SK-N-SH (cell line): ENCODE data around the gene KIF13A. TPM values are rescaled to one million over a fixed set of nuclear protein-coding genes. Genes with fewer than 3 reads are reported as not detected.

ENCODE experiments used
- CTCF ChIA-PET: fragments of 300-600, 350-600 bp; formaldehyde crosslinking; extraction: SDS; loops from one replicate; lab custom pipeline; 2021; lab: Yijun Ruan, JAX
- POLR2A ChIA-PET: fragments of 350-600 bp; sonication (Branson Sonifier 250); formaldehyde crosslinking; extraction: SDS; loops from one replicate; lab custom pipeline; 2020; ENCODE audit warnings: antibody characterized with exemption, inconsistent platforms; lab: Yijun Ruan, JAX
- DNase-seq: peaks from one replicate; pipeline ENCODE4 v3.0.0; 2012
- H2AFZ ChIP-seq: fragments of 200-600 bp; sonication (generic); 2 replicates; pipeline ENCODE4 v1.8.1; 2016; ENCODE audit warnings: antibody characterized with exemption, mild to moderate bottlenecking, low read depth
- H3F3A ChIP-seq: fragments of 200-600 bp; sonication (generic); replicated peaks from 2 replicates; pipeline ENCODE3; 2016; ENCODE audit warnings: antibody characterized with exemption, mild to moderate bottlenecking; ENCODE audit not compliant: insufficient read depth
- H3K27ac ChIP-seq, 2 experiments: fragments of 200-500 bp in 1 of 2; fragments of 200-600 bp in 1 of 2; sonication (Bioruptor generic) in 1 of 2; sonication (generic), shearing (Covaris generic) in 1 of 2; 2 replicates each; pipeline versions ENCODE4 v1.5.1 to v1.6.1; 2014 to 2016; ENCODE audit warnings: low read depth in 2 of 2, inconsistent platforms in 1 of 2, low read length in 1 of 2, mild to moderate bottlenecking in 1 of 2, mixed read lengths in 1 of 2
- H3K27me3 ChIP-seq: fragments of 200-600 bp; sonication (generic), shearing (Covaris generic); 2 replicates; pipeline ENCODE4 v1.6.1; 2016; ENCODE audit warnings: mixed run types; ENCODE audit not compliant: insufficient read depth
- H3K36me3 ChIP-seq, 2 experiments: fragments of 200-500 bp in 1 of 2; fragments of 200-600 bp in 1 of 2; sonication (Bioruptor generic) in 1 of 2; sonication (generic) in 1 of 2; replicated peaks in 1 of 2; 2 replicates each; pipeline versions ENCODE3 to v1.5.1; 2014 to 2016; ENCODE audit warnings: low read length in 1 of 2, mild to moderate bottlenecking in 1 of 2; ENCODE audit not compliant: insufficient read depth in 2 of 2, control insufficient read depth in 1 of 2
- H3K4me1 ChIP-seq, 2 experiments: fragments of 200-500 bp in 1 of 2; fragments of 200-600 bp in 1 of 2; sonication (Bioruptor generic) in 1 of 2; sonication (generic), shearing (Covaris generic) in 1 of 2; 2 replicates each; pipeline versions ENCODE4 v1.5.1 to v1.6.1; 2014 to 2016; ENCODE audit warnings: low read depth in 1 of 2, low read length in 1 of 2, mixed run types in 1 of 2; ENCODE audit not compliant: insufficient read depth in 2 of 2, control insufficient read depth in 1 of 2
- H3K4me2 ChIP-seq: fragments of 200-600 bp; sonication (generic), shearing (Covaris generic); 2 replicates; pipeline ENCODE4 v1.6.1; 2017; ENCODE audit warnings: mixed run types
- H3K4me3 ChIP-seq, 2 experiments: fragments of 200-500 bp in 1 of 2; fragments of 200-600 bp in 1 of 2; sonication (Bioruptor generic) in 1 of 2; sonication (generic), shearing (Covaris generic) in 1 of 2; 2 replicates each; pipeline versions ENCODE4 v1.5.1 to v1.8.1; 2014 to 2016; ENCODE audit warnings: low read depth in 2 of 2, inconsistent platforms in 1 of 2, low read length in 1 of 2, mild to moderate bottlenecking in 1 of 2, mixed read lengths in 1 of 2, moderate library complexity in 1 of 2
- H3K79me2 ChIP-seq: fragments of 200-600 bp; sonication (generic); 2 replicates; pipeline ENCODE4 v1.8.1; 2017; ENCODE audit warnings: mild to moderate bottlenecking; ENCODE audit not compliant: insufficient read depth
- H3K9ac ChIP-seq: fragments of 200-600 bp; sonication (generic); 2 replicates; pipeline ENCODE4 v1.6.1; 2017; ENCODE audit warnings: mixed run types
- H3K9me2 ChIP-seq: fragments of 200-600 bp; sonication (generic); 2 replicates; pipeline ENCODE4 v1.6.1; 2017; ENCODE audit warnings: mixed run types
- H3K9me3 ChIP-seq: fragments of 200-600 bp; sonication (generic); 2 replicates; pipeline ENCODE4 v1.6.1; 2017; ENCODE audit warnings: mixed run types, mild to moderate bottlenecking, moderate library complexity
- H4K20me1 ChIP-seq: fragments of 200-600 bp; sonication (generic); 2 replicates; pipeline ENCODE4 v1.6.1; 2017; ENCODE audit warnings: mild to moderate bottlenecking, mixed run types; ENCODE audit not compliant: insufficient read depth
- CHD2 ChIP-seq: fragments of 150-350 bp; IDR thresholded peaks from 2 replicates; pipeline ENCODE4 v1.6.1; 2018; ENCODE audit warnings: low read length; ENCODE audit not compliant: partially characterized antibody
- EZH2phosphoT487 ChIP-seq: fragments of 200-600 bp; sonication (generic); IDR thresholded peaks from 2 replicates; pipeline ENCODE4 v1.6.1; 2017; ENCODE audit warnings: low read depth, mixed run types, mild to moderate bottlenecking, antibody characterized with exemption, moderate library complexity, borderline replicate concordance
- FOXM1 ChIP-seq: IDR thresholded peaks from 2 replicates; pipeline ENCODE4 v1.4.0; 2012; ENCODE audit warnings: low read depth, mild to moderate bottlenecking
- GABPA ChIP-seq: IDR thresholded peaks from 2 replicates; pipeline ENCODE4 v1.4.0; 2012; ENCODE audit warnings: low read depth, mild to moderate bottlenecking
- GATA2 ChIP-seq: sonication (generic); formaldehyde crosslinking; IDR thresholded peaks from 2 replicates; pipeline ENCODE4 v1.5.0; 2020; ENCODE audit warnings: mild to moderate bottlenecking, missing genetic modification reagents
- JUND ChIP-seq: IDR thresholded peaks from 2 replicates; pipeline ENCODE4 v1.4.0; 2012
- MXI1 ChIP-seq: IDR thresholded peaks from 2 replicates; pipeline ENCODE4 v1.6.1; 2012; ENCODE audit warnings: mild to moderate bottlenecking, low read depth, low read length, improper control_type of control experiment
- NRF1 ChIP-seq: IDR thresholded peaks from 2 replicates; pipeline ENCODE4 v1.6.1; 2012; ENCODE audit warnings: low read depth, mild to moderate bottlenecking, low read length
- POLR2AphosphoS5 ChIP-seq: IDR thresholded peaks from 2 replicates; pipeline ENCODE4 v1.6.1; 2012; ENCODE audit warnings: low read depth, low read length
- RAD21 ChIP-seq: IDR thresholded peaks from 2 replicates; pipeline ENCODE4 v1.6.1; 2012; ENCODE audit warnings: mild to moderate bottlenecking, low read length
- RCOR1 ChIP-seq: fragments of 150-350 bp; IDR thresholded peaks from 2 replicates; pipeline ENCODE4 v1.6.1; 2017; ENCODE audit warnings: antibody characterized with exemption, low read length
- RXRA ChIP-seq: IDR thresholded peaks from 2 replicates; pipeline ENCODE4 v1.4.0; 2012; ENCODE audit warnings: low read depth, mild to moderate bottlenecking, borderline replicate concordance
- SIN3A ChIP-seq: IDR thresholded peaks from 2 replicates; pipeline ENCODE4 v1.6.1; 2012; ENCODE audit warnings: low read depth, mild to moderate bottlenecking, low read length, moderate library complexity, borderline replicate concordance
- TAF1 ChIP-seq: IDR thresholded peaks from 2 replicates; pipeline ENCODE4 v1.6.1; 2012; ENCODE audit warnings: low read depth, mild to moderate bottlenecking, low read length, moderate library complexity, borderline replicate concordance
- TEAD4 ChIP-seq: IDR thresholded peaks from 2 replicates; pipeline ENCODE4 v1.4.0; 2012; ENCODE audit warnings: mild to moderate bottlenecking, borderline replicate concordance; ENCODE audit not compliant: insufficient read depth
- YY1 ChIP-seq: IDR thresholded peaks from 2 replicates; pipeline ENCODE4 v1.4.0; 2012; ENCODE audit warnings: low read depth, mild to moderate bottlenecking
- WGBS: methylation state at CpG from one replicate; pipeline ENCODE4 v1.1.6; 2017; ENCODE audit warnings: low lambda C conversion rate; 5-methylcytosine and 5-hydroxymethylcytosine counted together
- polyA plus RNA-seq, 3 experiments: library from polyadenylated mRNA; depleted of rRNA; stranded (reverse); fragments of >200 nt; gene quantifications; 2 replicates each; pipeline ENCODE4 v1.2.3, GENCODE V29; 2012
- TF ChIP-seq, protein P1 (sequence below): fragments of 150-350 bp; IDR thresholded peaks from 2 replicates; pipeline ENCODE4 v1.6.1; 2017; ENCODE audit warnings: antibody characterized with exemption, low read length, low read depth, borderline replicate concordance
- TF ChIP-seq, protein P2 (sequence below): IDR thresholded peaks from 2 replicates; pipeline ENCODE4 v1.4.0; 2012; ENCODE audit warnings: low read depth, borderline replicate concordance
- TF ChIP-seq, protein P3 (sequence below): fragments of 150-350 bp; IDR thresholded peaks from 2 replicates; pipeline ENCODE4 v1.6.1; 2016; ENCODE audit warnings: mild to moderate bottlenecking, low read depth, low read length
- TF ChIP-seq, protein P4 (sequence below): IDR thresholded peaks from 2 replicates; pipeline ENCODE4 v1.4.0; 2012; ENCODE audit warnings: low read depth, borderline replicate concordance

The KIF13A gene
- polyA plus RNA-seq, 1 of the 3 experiments (the other 2 are of a cell fraction) = 18.2 TPM

DNA sequence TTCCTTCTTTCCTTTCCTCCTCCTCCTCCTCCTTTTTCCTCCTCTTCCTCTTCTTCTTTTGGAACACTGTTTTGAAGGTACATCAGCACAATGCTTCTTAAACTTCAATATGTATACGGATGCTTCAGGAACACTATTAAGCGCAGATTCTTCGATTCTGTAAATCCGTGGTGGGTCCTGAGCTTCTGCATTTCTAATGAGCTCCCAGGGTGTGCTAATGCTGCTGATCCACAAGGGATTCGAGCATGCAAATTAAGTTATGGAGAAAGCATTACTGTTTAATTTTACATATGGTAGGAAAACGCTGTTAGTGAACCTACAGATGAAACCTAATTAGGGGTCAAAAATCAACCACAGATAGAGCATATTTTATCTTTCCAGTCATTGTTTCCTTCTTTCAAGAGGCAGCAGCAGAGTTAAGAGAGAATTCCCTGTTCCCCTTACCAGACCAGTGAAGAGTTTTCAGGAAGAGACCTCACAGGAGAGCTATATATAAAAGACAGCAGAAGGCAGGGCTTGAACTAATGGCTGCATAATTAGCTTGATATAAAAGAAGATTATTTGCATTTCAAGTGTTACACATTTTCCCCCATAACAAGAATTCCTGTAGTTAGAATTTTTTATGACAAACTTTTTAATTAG, 47.2 kb downstream of the KIF13A start (continued):
- TF ChIP-seq, protein P1, sequence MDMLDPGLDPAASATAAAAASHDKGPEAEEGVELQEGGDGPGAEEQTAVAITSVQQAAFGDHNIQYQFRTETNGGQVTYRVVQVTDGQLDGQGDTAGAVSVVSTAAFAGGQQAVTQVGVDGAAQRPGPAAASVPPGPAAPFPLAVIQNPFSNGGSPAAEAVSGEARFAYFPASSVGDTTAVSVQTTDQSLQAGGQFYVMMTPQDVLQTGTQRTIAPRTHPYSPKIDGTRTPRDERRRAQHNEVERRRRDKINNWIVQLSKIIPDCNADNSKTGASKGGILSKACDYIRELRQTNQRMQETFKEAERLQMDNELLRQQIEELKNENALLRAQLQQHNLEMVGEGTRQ = no peak
- TF ChIP-seq EZH2phosphoT487 (no peak), MXI1 (no peak), CHD2 (no peak), TEAD4 (no peak)

DNA sequence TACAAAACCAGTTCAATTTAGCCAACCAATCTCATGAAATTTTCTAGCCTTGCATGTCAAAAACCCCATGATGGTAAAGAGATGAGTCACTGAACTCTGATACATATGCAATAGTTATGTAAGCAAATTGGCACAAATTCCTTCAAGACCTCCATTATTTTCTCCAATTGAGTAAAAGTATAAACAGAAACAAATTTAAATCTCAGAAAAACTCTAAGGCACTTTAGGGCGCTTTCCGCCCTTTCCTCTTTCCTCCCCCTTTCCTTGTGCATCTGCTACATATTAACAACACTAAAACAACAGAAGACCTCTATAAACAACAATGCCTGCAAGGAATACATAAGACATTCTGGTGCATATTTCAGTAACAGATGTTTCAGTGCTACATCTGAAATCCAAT, 48.5 kb downstream of the KIF13A start:
- H2AFZ ChIP-seq = no peak overlapping the region
- no peaks in the 10 kb centered on the region for H3K9me2 ChIP-seq
- peaks cover 8 to 14% of the 10 kb centered on the region in 2 experiments; a peak in 2 of 4 replicates for H3K4me1 ChIP-seq
- no peaks in the 10 kb centered on the region for H3K9me3 ChIP-seq
- H3K9ac ChIP-seq = no peak overlapping the region
- no peaks in the 10 kb centered on the region for H3K36me3 ChIP-seq
- no peak for TF ChIP-seq EZH2phosphoT487
- no peak for TF ChIP-seq RXRA
- TF ChIP-seq MXI1 = no peak
- TF ChIP-seq RCOR1 = no peak
- no peak for TF ChIP-seq POLR2AphosphoS5
- TF ChIP-seq, protein P2, sequence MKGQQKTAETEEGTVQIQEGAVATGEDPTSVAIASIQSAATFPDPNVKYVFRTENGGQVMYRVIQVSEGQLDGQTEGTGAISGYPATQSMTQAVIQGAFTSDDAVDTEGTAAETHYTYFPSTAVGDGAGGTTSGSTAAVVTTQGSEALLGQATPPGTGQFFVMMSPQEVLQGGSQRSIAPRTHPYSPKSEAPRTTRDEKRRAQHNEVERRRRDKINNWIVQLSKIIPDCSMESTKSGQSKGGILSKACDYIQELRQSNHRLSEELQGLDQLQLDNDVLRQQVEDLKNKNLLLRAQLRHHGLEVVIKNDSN = no peak
- TF ChIP-seq, protein P3, sequence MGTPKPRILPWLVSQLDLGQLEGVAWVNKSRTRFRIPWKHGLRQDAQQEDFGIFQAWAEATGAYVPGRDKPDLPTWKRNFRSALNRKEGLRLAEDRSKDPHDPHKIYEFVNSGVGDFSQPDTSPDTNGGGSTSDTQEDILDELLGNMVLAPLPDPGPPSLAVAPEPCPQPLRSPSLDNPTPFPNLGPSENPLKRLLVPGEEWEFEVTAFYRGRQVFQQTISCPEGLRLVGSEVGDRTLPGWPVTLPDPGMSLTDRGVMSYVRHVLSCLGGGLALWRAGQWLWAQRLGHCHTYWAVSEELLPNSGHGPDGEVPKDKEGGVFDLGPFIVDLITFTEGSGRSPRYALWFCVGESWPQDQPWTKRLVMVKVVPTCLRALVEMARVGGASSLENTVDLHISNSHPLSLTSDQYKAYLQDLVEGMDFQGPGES = no peak
- TF ChIP-seq FOXM1 = no peak
- no peak for TF ChIP-seq JUND
- no peak for TF ChIP-seq RAD21
- no peak for TF ChIP-seq GATA2 (CRISPR knock-in tag)
- no peak for TF ChIP-seq YY1
- TF ChIP-seq, protein P4, sequence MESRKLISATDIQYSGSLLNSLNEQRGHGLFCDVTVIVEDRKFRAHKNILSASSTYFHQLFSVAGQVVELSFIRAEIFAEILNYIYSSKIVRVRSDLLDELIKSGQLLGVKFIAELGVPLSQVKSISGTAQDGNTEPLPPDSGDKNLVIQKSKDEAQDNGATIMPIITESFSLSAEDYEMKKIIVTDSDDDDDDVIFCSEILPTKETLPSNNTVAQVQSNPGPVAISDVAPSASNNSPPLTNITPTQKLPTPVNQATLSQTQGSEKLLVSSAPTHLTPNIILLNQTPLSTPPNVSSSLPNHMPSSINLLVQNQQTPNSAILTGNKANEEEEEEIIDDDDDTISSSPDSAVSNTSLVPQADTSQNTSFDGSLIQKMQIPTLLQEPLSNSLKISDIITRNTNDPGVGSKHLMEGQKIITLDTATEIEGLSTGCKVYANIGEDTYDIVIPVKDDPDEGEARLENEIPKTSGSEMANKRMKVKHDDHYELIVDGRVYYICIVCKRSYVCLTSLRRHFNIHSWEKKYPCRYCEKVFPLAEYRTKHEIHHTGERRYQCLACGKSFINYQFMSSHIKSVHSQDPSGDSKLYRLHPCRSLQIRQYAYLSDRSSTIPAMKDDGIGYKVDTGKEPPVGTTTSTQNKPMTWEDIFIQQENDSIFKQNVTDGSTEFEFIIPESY = no peak
- no peak for TF ChIP-seq TAF1
- TF ChIP-seq SIN3A = no peak
- TF ChIP-seq NRF1 = no peak
- TF ChIP-seq GABPA = no peak
- H3K79me2 ChIP-seq = peaks cover 93% of the 10 kb centered on the region
- H3K4me2 ChIP-seq = no peak overlapping the region
- no peaks in the 10 kb centered on the region for H3K27me3 ChIP-seq
- no peak overlapping the region for H3K4me3 ChIP-seq
- H3F3A ChIP-seq = no peaks in the 10 kb centered on the region
- no peak overlapping the region for H3K27ac ChIP-seq
- CTCF ChIA-PET = no interaction called here
- WGBS = 95% methylated on average over 2 of the region's 2 CpGs
- H4K20me1 ChIP-seq = no peaks in the 10 kb centered on the region
- POLR2A ChIA-PET = no interaction called here
- no peak for DNase-seq
